ENCODE measurements around the gene FBXL7.

DNA sequence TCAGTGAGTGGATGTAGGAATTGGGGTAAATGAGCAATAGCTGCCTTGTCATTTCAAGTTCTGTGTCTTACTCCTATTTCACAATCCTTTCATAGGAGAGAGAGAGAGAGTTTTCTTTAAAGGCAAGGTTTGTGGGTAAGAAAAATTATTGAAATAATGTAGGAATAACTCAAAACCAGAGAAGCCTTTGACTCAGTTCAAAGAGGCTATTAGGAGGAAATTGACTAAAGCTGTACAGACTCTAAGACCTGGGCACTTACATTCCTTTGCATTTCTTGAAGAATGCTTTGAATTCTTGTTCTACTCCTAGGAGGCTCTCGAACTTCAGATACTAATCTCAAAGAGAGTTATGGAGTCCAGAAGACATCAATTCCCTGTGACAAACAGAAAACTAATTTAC lies 257.1 kb downstream of the FBXL7 start:
- TF ChIP-seq EZH2 (IDR thresholded peaks at IDR 0.05; ENCODE audit: borderline replicate concordance, insufficient read depth, low read depth, low read length, poor library complexity, severe bottlenecking) (no peak), CTCF (IDR thresholded peaks at IDR 0.05) (no peak)

Measured in B cell (primary cell).